Testis (tissue), 5 donors: Measurements from ENCODE around the gene AVL9. TPM values are rescaled to one million over a fixed set of nuclear protein-coding genes. Genes with fewer than 3 reads are reported as not detected.
A peak's percentile ranks its signal among the peaks of the same experiment; 100 is the strongest.

Experiments used
- DNase-seq: peaks from one replicate; pipeline ENCODE4 v3.0.0-alpha.2; 2019
- H3K27ac ChIP-seq, 2 donors: fragments of 200-600 bp; sonication (generic); one replicate each; pipeline ENCODE4 v1.5.1; 2019
- H3K27me3 ChIP-seq: fragments of 200-600 bp; sonication (generic); one replicate; pipeline ENCODE4 v1.5.1; 2019
- H3K36me3 ChIP-seq: fragments of 200-600 bp; sonication (generic); one replicate; pipeline ENCODE4 v1.5.1; 2017; ENCODE audit warnings: low read depth; ENCODE audit errors: missing control alignments
- H3K4me1 ChIP-seq: fragments of 200-600 bp; sonication (generic); one replicate; pipeline ENCODE4 v1.5.1; 2019
- H3K4me3 ChIP-seq, 2 donors: fragments of 200-600 bp; sonication (generic); one replicate each; pipeline ENCODE4 v1.5.1; 2017 to 2019
- H3K9me3 ChIP-seq: fragments of 200-600 bp; sonication (generic); one replicate; pipeline ENCODE4 v1.5.1; 2017
- CTCF ChIP-seq, 3 experiments: fragments of 450-650 bp in 2 of 3; fragments of 200-600 bp in 1 of 3; sonication (generic) in 1 of 3; IDR thresholded peaks; one replicate each; pipeline ENCODE4 v1.5.1; 2016 to 2019; ENCODE audit warnings: antibody characterized with exemption in 3 of 3, mild to moderate bottlenecking in 2 of 3, moderate library complexity in 1 of 3
- POLR2A ChIP-seq: fragments of 450-650 bp; IDR thresholded peaks from one replicate; pipeline ENCODE4 v1.6.1; 2017; ENCODE audit warnings: antibody characterized with exemption, mild to moderate bottlenecking, moderate library complexity
- WGBS, 2 donors: methylation state at CpG; one replicate each; pipeline ENCODE4 v1.1.5; 2018; 5-methylcytosine and 5-hydroxymethylcytosine counted together
- intact Hi-C: fragments of 100-400 bp; cut with DNase I; formaldehyde crosslinking; loops from one replicate; pipeline ENCODE4 v1.15.1; 2023; ENCODE audit warnings: low total_unique reads
- long read RNA-seq, 2 donors: transcript quantifications; one replicate each; lab custom pipeline, GENCODE V29; 2026
- polyA plus RNA-seq: library from polyadenylated mRNA; stranded (reverse); fragments of 350-450 nt; fragmentation: Illumina TruSeq; extraction: RNeasy Lipid Tissue Mini Kit (QIAGEN cat#74804); gene quantifications from one replicate; pipeline ENCODE4 v1.2.3, GENCODE V29; 2014; ENCODE audit warnings: low read depth, low replicate concordance; ENCODE audit not compliant: insufficient read depth
- total RNA-seq, 2 donors: library from RNA; depleted of rRNA; stranded (reverse); fragments of >200 nt; gene quantifications; one replicate each; pipeline ENCODE4 v1.2.3, GENCODE V29; 2016

The AVL9 gene
- total RNA-seq (10 to 100 TPM; 46.8 to 49.1 TPM), polyA plus RNA-seq (27.5 TPM)
- long read RNA-seq, donor 1, full-length matches to known transcripts: 2 of 2 reads
- long read RNA-seq, donor 1, partial matches to known transcripts: 0 of 2 reads
- long read RNA-seq, donor 1, other reads (novel, unspliced or antisense): 0 of 2 reads
- long read RNA-seq, donor 2: 0 reads

- peak; percentile 98 for DNase-seq
- Histone ChIP-seq H3K36me3 (no peaks in the 10 kb centered on the region), H3K27ac (peak within 1 kb of the TSS; percentile 96), H3K9me3 (no peaks in the 10 kb centered on the region), H3K27me3 (no peaks in the 10 kb centered on the region), H3K4me3 (peak within 1 kb of the TSS; percentile 94 to 96), H3K4me1 (peaks cover 15% of the 10 kb centered on the region)
- TF ChIP-seq POLR2A (peak; percentile 36), CTCF (IDR thresholded peaks at IDR 0.05) (no peak)
- WGBS, 2 donors: 0% methylated on average over 23 to 60 of the region's 67 CpGs
- intact Hi-C loops: no loop called here
These were observed at the start of gene AVL9 for GRCh38 chr7:32495298-32496051. AVL9 (plus strand) TSS chr7:32495489; CDS start chr7:32495710, 221 bp downstream.

GRCh38 chr7:32447218-32447617, 48.1 kb upstream of the AVL9 start:
- 42 to 47% methylated on average over 2 of the region's 2 CpGs for WGBS, 2 donors
- H3K9me3 ChIP-seq: no peaks in the 10 kb centered on the region
- H3K4me3 ChIP-seq: no peak overlapping the region
- no peak for DNase-seq
- H3K27ac ChIP-seq: no peak overlapping the region
- no peaks in the 10 kb centered on the region for H3K27me3 ChIP-seq
- TF ChIP-seq POLR2A (no peak), CTCF (IDR thresholded peaks at IDR 0.05) (no peak)
- no peaks in the 10 kb centered on the region for H3K4me1 ChIP-seq
- intact Hi-C loops: no loop called here
- H3K36me3 ChIP-seq: no peaks in the 10 kb centered on the region

GRCh38 chr7:32453341-32454011, 41.8 kb upstream of the AVL9 start:
- TF ChIP-seq POLR2A (no peak), CTCF (IDR thresholded peaks at IDR 0.05) (no peak)
- Histone ChIP-seq H3K4me3 (no peak overlapping the region), H3K27ac (no peak overlapping the region), H3K4me1 (no peaks in the 10 kb centered on the region), H3K36me3 (no peaks in the 10 kb centered on the region), H3K9me3 (no peaks in the 10 kb centered on the region), H3K27me3 (no peaks in the 10 kb centered on the region)
- intact Hi-C loops: no loop called here
- 56 to 59% methylated on average over 8 of the region's 8 CpGs for WGBS, 2 donors
- no peak for DNase-seq

GRCh38 chr7:32458025-32458424, 37.3 kb upstream of the AVL9 start:
- Histone ChIP-seq H3K4me1 (no peaks in the 10 kb centered on the region), H3K9me3 (no peaks in the 10 kb centered on the region), H3K4me3 (no peak overlapping the region), H3K27me3 (no peaks in the 10 kb centered on the region), H3K27ac (no peak overlapping the region), H3K36me3 (no peaks in the 10 kb centered on the region)
- WGBS, 2 donors: 52 to 68% methylated on average over 3 of the region's 3 CpGs
- DNase-seq: no peak
- intact Hi-C loops: no loop called here
- TF ChIP-seq POLR2A (no peak), CTCF (IDR thresholded peaks at IDR 0.05) (no peak)
